HG02763 (cell line): ENCODE data around the gene PHF13.
"Not testable (repeated sequence)": the region's sequence is repeated elsewhere in the genome, so short reads cannot be mapped to it uniquely, and the experiment has no call there.

Experiments
- ATAC-seq: cut with Tn5 transposase; IDR thresholded peaks from one replicate; pipeline ENCODE4 v1.9.1; 2021; ENCODE audit warnings: mild to moderate bottlenecking, moderate library complexity; ENCODE audit not compliant: unreplicated experiment

Gene PHF13

DNA sequence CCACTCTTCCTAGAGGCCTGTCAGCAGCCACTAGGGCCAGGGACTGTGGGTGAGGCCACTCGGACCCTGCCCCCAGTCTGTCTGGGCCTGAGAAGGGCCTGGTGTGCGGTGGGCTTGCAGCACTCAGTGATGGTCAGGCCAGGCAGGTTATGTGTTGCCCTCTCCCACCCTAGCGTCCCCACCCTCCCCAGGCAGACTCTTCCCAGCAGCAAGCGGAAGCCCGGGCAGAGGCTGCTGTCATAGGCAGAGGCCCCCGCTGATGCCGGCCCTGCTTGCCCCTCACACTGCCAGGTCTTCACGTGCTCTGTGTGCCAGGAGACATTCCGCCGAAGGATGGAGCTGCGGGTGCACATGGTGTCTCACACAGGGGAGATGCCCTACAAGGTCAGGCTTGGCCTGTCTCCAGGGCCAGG lies 27.1 kb upstream of the PHF13 start:
- no peak for ATAC-seq

GRCh38 chr1:6587261-6588005 lies 26.1 kb upstream of the PHF13 start:
- no peak for ATAC-seq

GRCh38 chr1:6588128-6588892 lies 25.2 kb upstream of the PHF13 start:
- ATAC-seq, result no peak

- no peak for ATAC-seq
Observed at GRCh38 chr1:6588893-6589520, 24.5 kb upstream of the PHF13 start.

DNA sequence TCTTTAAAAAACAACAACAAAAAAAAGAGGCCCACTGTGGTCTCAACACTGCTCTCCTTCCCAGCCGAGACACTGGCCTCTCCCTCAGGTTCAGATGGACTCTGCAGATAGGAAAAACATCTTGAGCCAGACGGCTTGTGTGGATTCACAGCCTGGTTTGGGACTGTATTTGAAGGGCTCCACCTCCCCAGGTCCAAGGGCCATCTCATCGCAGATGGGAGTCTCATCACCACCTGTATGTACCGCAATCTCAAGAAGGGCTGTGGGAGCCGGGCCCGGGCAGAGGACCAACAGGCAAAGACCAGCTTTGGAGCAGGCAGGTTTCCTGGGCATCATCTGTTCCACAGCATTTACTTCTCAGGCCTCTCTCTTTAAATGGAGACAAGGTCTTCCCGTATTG lies 23.5 kb upstream of the PHF13 start:
- no peak for ATAC-seq

- ATAC-seq, result no peak
Observed at GRCh38 chr1:6591222-6591621, 22.3 kb upstream of the PHF13 start.

- no peak for ATAC-seq
Observed at GRCh38 chr1:6591644-6592043, 21.9 kb upstream of the PHF13 start.

DNA sequence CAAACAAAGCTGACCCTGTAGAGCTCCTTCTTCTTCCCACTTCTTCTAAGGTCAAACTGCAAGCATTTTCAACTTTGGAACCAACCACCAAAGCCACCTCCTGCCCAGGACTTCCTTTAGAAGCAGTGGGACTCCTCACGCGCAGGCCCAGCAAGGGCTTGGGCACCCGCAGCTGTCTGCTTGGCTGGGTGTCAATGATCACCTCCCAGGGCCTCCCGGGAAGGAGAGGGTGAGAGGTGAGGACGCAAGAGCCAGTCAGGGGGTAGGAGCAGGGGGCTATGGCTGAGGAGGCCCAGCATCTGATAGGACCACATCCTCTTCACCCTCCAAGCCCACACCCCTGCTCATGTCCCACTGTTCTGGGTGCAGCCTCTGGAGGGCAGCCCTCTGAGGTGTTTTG lies 21.1 kb upstream of the PHF13 start:
- ATAC-seq, result no peak

DNA sequence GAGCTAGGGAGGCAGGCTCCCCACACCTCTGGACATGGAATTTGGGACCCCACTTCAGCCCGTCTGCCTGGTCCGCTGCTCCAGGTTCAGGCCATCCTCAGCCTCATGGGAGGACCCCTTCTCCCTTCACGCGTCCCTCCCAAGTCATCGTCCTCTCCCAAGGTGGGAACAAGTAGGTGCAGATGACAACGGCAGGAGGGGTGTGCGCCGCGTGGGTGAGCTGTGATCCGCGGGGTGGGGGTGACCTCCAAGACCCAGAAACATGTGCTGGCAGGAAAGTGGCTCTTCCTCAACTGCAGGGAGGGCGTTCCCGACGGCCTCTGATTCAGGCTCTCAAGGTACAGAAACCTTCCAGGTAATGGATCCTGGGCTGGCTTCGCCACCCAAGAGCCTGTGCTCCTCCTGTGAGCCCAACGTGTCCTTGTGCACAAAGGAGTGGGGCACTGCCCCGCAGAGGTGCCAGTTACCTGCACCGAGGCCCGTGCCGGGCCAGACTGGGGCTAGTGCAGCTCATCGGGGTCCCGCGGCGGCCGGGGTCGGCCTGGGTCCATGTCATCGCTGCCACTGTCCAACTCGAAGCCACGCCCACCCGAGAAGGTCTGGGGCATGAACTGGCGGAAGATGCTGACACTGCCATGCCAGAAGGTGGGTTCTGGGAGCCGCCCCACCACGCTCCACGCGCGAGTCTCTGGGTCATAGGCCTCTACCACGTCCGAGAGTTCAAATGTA lies 20.5 kb upstream of the PHF13 start:
- ATAC-seq, result no peak

DNA sequence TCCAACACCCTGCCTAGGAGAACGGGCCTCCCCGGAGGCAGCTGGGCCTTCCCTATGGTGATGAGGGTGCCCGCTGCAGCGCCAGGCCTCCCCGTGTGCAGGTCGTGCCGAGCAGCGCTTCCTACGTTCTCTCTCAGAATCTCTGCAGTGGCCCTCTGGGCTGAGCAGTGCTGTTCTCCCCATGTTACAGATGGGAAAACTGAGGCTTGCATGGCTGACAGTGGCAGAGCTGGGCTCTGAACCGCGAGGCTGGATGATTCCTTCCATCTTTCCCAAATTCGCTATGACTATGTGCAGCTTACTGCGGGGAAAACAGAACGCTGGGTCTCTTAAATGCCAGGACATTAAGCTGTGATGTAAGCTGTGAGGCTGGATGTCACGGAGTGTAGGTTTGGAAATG lies 19.7 kb upstream of the PHF13 start:
- ATAC-seq, result no peak

DNA sequence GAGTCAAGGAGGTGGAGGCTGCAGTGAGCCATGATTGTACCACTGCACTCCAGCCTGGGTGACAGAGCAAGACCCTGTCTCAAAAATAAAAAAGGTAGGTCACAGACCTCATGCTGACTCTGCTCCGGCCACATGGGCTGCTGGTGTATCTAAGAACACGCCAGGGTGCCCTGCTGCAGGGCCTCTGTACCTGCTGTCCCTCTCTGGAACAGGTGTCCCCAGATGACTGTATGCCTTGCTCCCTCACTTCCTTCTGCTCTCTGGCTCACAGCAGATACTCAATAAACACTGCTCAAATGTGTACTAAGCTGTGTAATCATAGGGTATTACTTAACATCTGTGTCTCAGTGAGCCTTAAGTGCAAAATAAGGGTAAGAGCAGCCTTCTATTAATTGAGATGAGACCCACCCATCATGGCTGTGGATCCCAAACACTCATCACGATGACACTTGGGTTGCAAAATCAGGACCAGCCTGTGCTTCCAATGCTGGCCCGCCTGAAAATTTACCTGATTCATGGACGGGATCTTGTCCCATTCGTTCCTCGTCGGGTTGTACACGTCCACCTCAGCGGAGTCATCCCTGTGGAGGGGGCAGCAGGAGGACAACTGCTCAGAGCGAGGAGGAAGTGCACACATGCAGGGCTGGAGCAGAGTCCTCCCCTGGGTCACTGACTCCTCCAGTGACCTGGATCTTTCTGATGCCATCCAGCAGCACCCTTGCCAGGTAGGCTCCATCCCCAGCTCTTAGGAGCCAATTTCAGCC lies 18.4 kb upstream of the PHF13 start:
- ATAC-seq, result no peak

GRCh38 chr1:6596351-6596750 lies 17.2 kb upstream of the PHF13 start:
- ATAC-seq, result no peak

DNA sequence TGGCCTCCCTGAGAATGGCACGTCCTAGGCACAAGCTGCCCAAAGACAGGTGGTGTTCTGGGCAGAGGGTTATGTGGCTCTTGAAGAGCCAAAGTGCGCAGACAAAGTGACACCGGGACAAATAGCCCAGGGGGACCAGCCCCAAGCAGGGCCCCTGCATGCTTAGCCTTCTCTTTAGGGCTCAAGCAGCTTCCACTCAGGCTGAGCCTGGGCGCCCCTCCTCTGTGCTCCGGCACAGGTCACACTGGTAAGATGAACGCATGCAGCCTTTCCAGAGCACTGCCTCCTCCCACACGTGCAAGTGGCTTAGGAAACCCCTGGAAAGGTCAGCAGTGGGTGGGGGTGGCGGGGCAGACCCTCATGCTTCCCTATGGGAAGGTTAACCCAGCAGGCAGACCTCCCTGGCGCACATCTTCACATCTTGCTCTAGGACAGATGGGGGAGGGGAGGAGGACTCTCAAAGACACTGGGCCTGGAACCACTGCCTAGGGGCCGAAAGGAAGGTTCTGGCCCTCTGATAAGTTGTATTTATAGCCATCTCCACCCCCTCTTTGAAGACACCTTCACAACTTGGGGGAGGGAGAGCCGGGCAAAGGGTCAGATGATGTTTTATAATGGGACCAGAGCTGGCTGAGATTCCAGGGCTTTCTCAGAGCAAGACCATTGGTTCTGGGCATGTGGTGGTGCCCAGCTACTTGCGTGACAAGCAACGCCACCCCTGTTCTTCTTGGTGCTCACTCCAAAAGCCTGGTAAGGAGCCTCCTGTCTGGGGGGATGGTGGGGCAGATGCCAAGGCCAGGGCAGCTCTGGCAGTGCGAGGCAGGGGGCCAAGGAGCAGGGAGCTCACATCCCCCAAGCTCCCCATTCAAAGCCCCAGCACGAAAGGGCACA lies 16.4 kb upstream of the PHF13 start:
- no peak for ATAC-seq

- ATAC-seq, result no peak
Observed at GRCh38 chr1:6597777-6598131, 15.8 kb upstream of the PHF13 start.

DNA sequence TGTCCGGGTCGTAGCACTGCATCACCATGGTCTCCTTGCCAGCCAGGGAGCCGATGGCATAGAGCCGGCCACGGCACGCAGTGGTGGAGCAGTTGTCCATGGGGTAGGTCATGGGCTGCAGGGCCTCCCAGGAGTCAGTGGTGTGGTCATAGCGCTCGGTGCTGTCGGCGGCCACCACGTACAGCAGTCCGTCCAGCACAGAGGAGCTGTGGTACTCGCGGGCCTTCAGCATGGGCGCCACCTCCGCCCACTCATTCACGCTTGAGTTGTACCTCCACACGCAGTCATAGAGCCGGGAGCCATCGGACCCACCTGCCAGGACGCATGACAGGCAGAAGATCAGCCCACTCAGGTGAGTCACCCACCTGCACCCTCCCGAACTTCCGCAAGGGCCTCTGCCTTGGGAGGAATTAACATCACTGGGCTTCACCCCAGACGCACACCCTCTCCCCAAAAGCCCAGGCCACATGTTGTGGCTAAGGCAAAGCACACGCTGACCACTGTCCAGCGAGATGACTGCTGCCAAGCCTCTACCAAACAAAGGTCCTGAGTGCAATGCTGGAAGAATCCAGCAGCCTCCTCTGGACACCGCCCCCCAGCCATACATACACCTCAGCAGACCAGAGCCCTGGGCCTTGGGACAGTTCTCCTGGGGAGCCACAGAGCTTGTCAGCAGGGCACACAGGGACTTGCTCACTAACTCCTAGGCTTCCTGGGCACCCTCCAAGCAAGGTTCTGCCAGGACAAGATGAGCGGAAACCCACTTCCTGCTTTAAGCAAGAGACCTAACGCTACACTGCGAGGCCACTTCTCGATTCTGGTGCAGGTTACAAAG lies 14.2 kb upstream of the PHF13 start:
- no peak for ATAC-seq

- ATAC-seq, result not testable (repeated sequence)
Observed at GRCh38 chr1:6599991-6600390, 13.5 kb upstream of the PHF13 start.

GRCh38 chr1:6600410-6601048 lies 13.0 kb upstream of the PHF13 start:
- no peak for ATAC-seq
